Measurements from ENCODE around the gene MPND.

Gene MPND

DNA sequence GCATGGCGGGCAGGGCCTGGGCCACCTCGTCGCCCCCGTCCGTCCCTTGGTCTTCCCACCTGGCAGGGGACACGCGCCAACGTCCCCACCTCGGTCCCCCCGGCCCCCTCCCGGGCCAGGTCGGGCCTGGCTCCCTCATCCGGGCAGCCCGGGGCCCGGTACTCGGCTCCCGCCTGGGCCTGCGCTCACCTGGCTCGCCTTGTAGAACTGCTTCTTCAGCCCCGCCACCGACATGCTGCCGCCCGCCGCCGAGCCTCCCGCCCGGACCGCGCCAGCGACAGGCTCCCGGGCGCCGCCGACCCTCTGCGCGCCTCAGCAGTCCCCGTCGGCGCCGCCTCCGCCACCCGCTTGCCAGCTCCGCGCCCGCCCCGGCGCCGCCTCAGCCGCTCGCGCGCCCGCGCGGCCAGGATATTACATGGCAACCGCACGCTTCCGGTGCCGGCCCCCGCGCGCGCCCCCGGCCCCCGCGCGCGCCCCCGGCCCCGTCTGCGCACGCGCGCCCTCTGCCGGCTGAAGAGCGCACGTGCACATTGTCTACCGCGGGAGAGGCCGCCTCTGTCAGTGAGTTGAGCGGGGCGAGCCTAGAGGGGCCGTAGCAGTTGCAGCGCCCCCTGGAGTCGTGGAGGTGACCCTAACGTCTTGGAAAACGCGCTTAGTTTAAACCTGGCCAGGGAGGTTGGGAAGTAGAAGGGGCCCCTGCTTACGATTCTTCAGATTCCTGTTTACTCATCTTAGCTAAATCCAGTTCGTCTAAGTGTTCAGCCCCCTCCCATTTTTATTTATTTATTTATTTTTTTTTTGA lies 57.0 kb downstream of the MPND start, which contains the start of gene SH3GL1:
Gene SH3GL1, minus strand, starts transcription at position 413 of the 802 bp plus-strand sequence. Its CDS starts 179 bp downstream, at position 234.
- in situ Hi-C loops (cut with MboI; ENCODE audit: low sequenced_read_pairs) = no loop called here

DNA sequence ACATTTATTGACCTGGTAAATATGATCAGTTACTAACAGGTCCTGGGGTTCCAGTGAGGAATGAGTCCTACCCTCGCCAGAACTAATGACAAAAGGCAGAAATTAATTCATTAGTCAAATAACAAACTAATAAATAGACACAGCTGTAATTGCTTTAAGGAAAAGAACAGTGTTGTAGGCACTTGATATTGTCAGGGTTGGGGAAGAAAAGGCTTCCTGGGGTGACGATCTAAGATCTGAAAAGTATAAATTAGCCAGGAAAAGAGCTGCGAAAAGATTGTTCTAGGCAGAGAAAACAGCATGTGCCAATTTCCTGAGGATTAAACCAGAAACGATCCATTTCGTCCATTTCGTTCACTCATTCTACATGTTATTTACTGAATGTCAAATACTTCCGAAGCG lies 58.4 kb downstream of the MPND start:
- in situ Hi-C loops (cut with MboI; ENCODE audit: low sequenced_read_pairs) = no loop called here

DNA sequence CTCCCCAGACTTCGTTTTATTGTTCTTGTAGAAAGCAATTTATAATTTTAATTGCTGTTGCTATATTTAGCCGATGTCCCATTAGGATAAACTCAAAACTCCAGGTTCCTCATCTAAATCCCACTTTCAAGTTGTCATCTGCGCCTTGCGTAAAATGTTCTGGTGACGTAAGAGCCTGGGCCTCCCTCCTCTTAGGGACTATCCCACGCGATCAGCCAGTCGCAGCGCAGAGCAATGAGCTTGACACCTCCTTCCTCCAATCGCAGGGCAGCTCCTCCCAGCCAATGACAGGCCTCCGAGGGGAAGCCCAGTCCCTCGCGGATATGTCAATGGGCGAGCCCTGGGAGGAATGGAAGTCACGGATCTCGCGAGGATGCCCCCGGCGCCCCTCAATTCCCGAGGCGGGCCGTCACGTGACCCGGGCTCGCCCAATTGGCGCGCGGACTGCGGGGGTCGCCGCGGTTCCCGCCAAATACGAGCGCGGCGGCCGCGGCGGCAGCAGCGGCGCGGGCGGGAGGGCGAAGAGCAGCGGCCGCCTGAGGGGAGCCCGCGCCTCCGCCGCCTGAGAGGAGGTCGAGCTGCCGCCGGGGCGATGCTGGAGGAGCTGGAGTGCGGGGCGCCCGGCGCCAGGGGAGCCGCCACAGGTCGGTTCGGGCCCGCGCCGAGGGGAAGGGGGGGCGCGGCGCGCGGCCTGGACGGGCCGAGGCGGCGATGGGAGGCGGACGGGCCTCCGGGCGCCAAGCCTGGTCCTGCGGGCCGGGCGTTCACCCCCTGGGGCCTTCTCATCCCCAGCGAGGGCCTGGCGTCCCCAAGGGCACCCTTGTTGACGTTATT lies 59.0 kb downstream of the MPND start, which contains the start of gene CHAF1A:
Gene CHAF1A, plus strand, starts transcription at position 470 of the 834 bp plus-strand sequence. Its CDS starts 123 bp downstream, at position 593.
- in situ Hi-C loops (cut with MboI; ENCODE audit: low sequenced_read_pairs) = no loop called here

DNA sequence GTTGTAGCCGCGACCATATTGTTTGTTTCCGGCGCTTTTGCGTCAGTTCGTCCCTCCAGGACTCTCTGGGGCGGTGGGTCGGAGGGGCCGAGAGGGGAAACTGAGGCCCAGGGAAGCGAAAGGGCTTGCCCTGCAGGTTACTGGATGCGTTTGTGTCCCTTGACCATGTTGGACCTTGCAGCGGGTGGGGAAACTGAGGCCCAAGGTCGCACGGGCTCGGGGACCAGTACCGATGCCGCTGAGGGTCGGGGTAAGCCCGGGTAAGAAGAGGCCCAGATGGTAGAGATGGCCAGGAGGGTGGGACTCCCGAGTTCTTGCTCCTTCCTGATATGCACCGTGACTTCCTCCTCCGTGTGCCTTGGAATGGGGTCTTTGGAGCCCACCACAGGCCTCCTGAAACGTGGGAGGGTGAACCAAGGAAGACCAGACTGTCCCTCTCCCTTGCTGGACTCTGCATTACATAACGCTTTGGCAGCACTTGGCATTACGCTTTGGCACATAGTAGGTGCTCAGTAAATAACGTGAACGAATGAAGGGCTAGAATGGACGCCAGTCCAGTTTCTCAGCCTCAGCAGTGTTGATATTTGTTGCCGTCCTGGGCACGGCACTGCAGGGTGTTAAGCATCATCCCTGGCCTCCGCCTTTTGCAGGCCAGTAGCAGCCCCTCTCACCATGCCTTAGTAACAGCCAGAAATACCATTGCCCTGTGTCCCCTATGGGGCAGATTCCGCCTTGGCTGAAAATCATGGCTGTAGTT lies 59.8 kb downstream of the MPND start:
- in situ Hi-C loops (cut with MboI; ENCODE audit: low sequenced_read_pairs) = no loop called here

DNA sequence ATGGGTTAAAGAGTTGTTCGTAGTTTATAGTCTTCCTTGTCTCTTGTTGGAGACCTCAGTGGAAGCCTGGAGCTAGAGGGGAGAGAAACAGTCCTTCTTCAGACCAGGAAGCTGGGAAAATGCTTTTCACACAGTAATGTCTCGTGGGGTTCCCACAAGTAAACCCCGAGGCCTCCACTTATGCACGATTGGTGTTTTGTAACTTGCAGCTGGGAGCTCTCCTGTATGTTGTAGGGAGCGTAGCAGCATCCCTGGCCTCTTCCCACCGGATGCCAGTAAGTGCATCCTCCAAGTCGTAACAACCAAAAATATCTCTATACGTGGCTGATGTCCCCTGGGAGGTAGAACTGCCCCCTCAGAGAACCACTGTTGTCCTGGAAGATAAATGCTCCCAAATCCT lies 62.6 kb downstream of the MPND start:
- in situ Hi-C loops (cut with MboI; ENCODE audit: low sequenced_read_pairs) = no loop called here

DNA sequence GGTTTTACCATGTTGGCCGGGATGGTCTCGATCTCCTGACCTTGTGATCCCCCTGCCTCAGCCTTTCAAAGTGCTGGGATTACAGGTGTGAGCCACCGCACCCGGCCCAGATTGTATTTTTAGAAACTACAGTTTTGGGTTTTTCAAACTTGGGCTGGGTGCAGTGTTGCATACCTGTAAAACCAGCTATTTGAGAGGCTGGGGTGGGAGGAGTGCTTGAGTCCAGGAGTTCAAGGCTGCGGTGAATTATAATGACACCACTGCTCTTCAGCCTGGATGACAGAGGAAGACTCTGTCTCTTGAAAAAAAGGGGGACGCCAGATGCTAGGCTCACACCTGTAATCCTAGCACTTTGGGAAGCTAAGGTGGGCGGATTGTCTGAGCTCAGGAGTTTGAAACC lies 63.3 kb downstream of the MPND start:
- in situ Hi-C loops (cut with MboI; ENCODE audit: low sequenced_read_pairs) = no loop called here

DNA sequence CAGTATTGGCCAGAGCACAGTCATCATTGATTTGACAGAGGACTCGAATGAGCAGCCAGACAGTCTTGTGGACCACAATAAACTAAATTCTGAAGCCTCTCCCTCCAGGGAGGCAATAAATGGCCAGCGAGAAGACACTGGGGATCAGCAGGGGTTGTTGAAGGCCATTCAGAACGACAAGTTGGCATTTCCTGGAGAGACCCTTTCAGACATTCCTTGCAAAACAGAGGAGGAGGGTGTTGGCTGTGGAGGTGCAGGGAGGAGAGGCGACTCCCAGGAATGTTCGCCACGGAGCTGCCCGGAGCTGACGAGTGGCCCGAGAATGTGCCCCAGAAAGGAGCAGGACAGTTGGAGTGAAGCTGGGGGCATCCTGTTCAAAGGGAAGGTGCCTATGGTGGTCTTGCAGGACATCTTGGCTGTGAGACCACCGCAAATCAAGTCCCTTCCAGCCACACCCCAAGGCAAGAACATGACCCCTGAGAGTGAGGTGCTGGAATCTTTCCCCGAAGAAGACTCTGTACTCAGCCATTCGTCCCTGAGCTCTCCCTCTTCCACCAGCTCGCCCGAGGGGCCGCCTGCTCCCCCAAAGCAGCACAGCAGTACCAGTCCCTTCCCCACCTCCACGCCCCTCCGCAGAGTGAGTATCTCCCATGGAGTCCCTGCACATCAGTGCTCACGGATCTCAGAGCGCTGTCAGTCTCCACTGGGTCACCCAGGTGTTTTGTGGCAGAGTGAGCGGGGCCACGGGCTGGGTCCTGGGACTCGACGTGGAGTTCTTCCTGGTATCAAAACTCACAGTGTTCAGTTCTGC lies 66.0 kb downstream of the MPND start:
- in situ Hi-C loops (cut with MboI; ENCODE audit: low sequenced_read_pairs) = no loop called here

Measured in HL-60/S4 treated with phorbol 12-myristate 13-acetate at 8.2 ng/mL for 4 days and 3 days (cell line).